Measurements from ENCODE around the gene ACTA1.
"Not testable (repeated sequence)": the region's sequence is repeated elsewhere in the genome, so short reads cannot be mapped to it uniquely, and the experiment has no call there.

Gene ACTA1

GRCh38 chr1:229434005-229434640, at the start of gene ACTA1:
Gene ACTA1 (minus strand): TSS chr1:229434094. CDS start chr1:229433115, 979 bp downstream.
- DNase-seq (ENCODE audit: low read depth in 2 of 2): no peak

- no peak for DNase-seq (ENCODE audit: low read depth in 2 of 2)
Observed at GRCh38 chr1:229482511-229482910, 48.6 kb upstream of the ACTA1 start.

GRCh38 chr1:229480495-229480894, 46.6 kb upstream of the ACTA1 start:
- no peak for DNase-seq (ENCODE audit: low read depth in 2 of 2)

- no peak for DNase-seq (ENCODE audit: low read depth in 2 of 2)
Observed at GRCh38 chr1:229479660-229480399, 45.9 kb upstream of the ACTA1 start.

- DNase-seq (ENCODE audit: low read depth in 2 of 2): no peak
Observed at GRCh38 chr1:229478852-229479251, 45.0 kb upstream of the ACTA1 start.

GRCh38 chr1:229475859-229476258, 42.0 kb upstream of the ACTA1 start:
- DNase-seq (ENCODE audit: low read depth in 2 of 2): not testable (repeated sequence)

- DNase-seq (ENCODE audit: low read depth in 2 of 2): no peak
Observed at GRCh38 chr1:229474509-229474908, 40.6 kb upstream of the ACTA1 start.

- no peak for DNase-seq (ENCODE audit: low read depth in 2 of 2)
Observed at GRCh38 chr1:229471175-229471574, 37.3 kb upstream of the ACTA1 start.

GRCh38 chr1:229470406-229471043, 36.6 kb upstream of the ACTA1 start:
- no peak for DNase-seq (ENCODE audit: low read depth in 2 of 2)

- DNase-seq (ENCODE audit: low read depth in 2 of 2): no peak
Observed at GRCh38 chr1:229466887-229467286, 33.0 kb upstream of the ACTA1 start.

GRCh38 chr1:229464672-229465071, 30.8 kb upstream of the ACTA1 start:
- DNase-seq (ENCODE audit: low read depth in 2 of 2): no peak

GRCh38 chr1:229461032-229461668, 27.3 kb upstream of the ACTA1 start:
- no peak for DNase-seq (ENCODE audit: low read depth in 2 of 2)

- no peak for DNase-seq (ENCODE audit: low read depth in 2 of 2)
Observed at GRCh38 chr1:229459815-229460214, 25.9 kb upstream of the ACTA1 start.

- no peak for DNase-seq (ENCODE audit: low read depth in 2 of 2)
Observed at GRCh38 chr1:229457436-229457835, 23.5 kb upstream of the ACTA1 start.

- no peak for DNase-seq (ENCODE audit: low read depth in 2 of 2)
Observed at GRCh38 chr1:229456016-229456415, 22.1 kb upstream of the ACTA1 start.

GRCh38 chr1:229454056-229454455, 20.2 kb upstream of the ACTA1 start:
- no peak for DNase-seq (ENCODE audit: low read depth in 2 of 2)

- DNase-seq (ENCODE audit: low read depth in 2 of 2): no peak
Observed at GRCh38 chr1:229452956-229453801, 19.3 kb upstream of the ACTA1 start.

- DNase-seq (ENCODE audit: low read depth in 2 of 2): no peak
Observed at GRCh38 chr1:229448845-229449244, 15.0 kb upstream of the ACTA1 start.

GRCh38 chr1:229448354-229448753, 14.5 kb upstream of the ACTA1 start:
- DNase-seq (ENCODE audit: low read depth in 2 of 2): no peak

GRCh38 chr1:229447809-229448252, 13.9 kb upstream of the ACTA1 start:
- no peak for DNase-seq (ENCODE audit: low read depth in 2 of 2)

- no peak for DNase-seq (ENCODE audit: low read depth in 2 of 2)
Observed at GRCh38 chr1:229445828-229446227, 11.9 kb upstream of the ACTA1 start.
